ENCODE results near the gene DENND2A. TPM values are rescaled to one million over a fixed set of nuclear protein-coding genes. Genes with fewer than 3 reads are reported as not detected.
A peak's percentile ranks its signal among the peaks of the same experiment; 100 is the strongest.

DENND2A gene
- total RNA-seq, 1 donor from 2014 or later, result 14.4 TPM

DNA sequence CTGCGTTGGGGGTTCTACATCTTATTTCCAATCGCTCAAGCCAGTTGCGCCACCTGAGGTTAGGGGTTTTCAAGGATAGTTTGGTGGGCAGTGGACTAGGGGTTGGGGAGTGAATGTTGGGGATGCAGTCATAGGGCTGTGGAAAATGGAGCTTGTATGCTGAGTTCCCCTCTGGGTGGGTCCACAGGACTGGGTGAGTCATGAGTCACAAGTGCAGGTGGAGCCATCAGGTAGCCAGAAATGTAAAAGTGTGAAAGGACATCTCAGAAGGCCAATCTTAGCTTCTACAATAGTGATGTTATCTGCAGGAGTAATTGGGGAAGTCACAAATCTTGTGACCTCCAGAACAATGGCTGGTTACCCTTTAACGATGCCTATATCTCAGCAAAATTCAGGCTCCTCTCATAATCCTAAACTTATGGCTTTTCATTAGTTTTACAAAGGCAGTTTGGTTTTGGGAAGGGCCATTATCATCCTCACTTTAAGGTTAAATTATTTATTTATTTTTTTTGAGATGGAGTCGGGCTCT lies 143.3 kb downstream of the DENND2A start:
- no peak for ATAC-seq
- intact Hi-C loops (cut with micrococcal nuclease), result no loop called here
- no peak for DNase-seq

DNA sequence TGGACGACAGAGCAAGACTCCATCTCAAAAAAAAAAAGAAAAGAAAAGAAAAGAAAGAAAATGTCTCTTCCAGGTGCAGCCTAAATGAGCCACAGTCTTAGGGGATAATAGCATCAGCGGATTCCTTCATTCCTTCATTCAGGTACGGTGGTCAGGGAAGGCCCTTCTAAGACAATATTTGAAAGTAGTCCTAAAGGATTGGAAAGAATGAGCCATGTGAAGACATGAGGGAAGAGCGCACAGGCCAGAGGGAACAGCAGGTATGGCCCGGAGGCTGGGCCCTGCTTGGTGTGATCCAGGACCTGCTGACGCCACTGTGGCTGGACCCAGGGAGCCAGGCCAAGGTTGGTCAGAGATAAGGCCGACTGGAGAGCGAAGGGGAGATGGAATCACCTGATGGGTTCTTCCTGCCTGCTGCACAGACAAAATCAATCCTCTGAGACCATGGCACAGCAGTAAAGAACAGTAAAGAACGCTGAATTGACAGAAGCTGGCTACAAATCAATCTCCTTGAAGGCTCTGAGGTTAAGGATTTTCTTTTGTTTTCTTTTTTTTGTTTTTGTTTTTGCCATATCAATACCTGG lies 145.0 kb downstream of the DENND2A start:
- no peak for DNase-seq
- intact Hi-C loops (cut with micrococcal nuclease), result no loop called here
- no peak for ATAC-seq

DNA sequence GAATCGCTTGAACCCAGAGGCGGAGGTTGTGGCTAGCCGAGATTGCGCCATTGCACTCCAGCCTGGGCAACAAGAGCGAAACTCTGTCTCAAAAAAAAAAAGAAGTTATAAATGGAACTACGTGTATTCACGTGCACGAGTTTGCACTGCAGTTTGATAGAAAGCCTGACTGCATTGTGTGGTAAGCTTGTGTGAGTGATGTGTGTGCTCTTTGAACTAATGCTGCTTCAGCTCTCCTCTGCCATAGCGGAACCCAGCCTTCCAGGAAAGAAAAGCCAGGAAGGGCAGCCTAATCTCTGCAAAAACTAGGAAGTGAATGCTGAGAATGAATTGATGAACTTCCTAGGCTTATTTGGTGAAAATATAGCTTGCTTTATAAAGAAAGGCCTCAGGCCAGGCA lies 145.7 kb downstream of the DENND2A start:
- intact Hi-C loops (cut with micrococcal nuclease), result no loop called here
- DNase-seq (no peak), ATAC-seq (no peak)

DNA sequence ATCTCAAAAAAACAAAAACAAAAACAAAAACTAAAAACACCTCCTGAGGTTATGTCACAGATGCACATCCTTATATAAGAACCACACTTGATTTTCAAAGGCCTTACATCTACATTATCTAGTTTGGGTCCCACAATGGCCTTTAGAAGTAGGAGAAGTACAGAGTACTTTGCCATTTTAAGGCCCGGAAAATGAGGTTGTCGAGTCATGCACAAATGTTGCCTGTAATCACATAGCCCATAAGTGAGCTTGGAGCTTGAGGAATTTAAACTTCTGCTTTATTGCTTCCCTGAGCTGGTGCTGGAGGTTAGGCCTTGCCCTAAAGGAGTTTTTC lies 151.6 kb downstream of the DENND2A start:
- intact Hi-C loops (cut with micrococcal nuclease), result no loop called here
- DNase-seq, result no peak
- no peak for ATAC-seq

DNA sequence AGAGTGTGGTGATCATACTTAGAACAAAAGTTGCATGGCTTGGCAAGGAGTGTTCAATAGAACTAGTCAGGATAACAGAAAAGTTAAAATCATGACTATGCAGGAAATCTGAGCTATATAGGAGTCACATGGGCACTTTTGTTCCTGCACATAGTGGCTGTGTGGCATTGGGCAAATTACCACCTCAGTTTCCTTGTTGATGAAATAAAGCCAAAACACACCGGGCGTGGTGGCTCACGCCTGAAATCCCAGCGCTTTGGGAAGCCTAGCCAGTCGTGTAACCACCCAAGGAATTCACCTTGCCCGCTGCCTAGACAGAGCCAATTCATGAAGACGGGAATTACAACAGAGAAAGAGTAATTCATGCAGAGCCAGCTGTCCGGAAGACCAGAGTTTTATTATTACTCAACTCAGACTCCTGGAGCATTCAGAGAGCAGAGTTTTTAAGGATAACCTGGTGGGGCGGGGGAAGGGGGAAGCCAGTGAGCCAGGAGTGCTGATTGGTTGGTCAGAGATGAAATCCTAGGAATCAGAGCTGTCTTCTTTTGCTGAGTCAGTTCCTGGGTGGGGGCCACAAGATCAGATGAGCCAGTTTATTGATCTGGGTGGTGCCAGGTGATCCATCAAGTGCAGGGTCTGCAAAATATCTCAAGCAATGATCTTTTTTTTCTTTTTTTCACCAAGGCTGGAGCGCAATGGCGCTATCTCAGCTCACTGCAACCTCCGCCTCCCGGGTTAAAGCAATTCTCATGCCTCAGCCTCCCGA lies 154.9 kb downstream of the DENND2A start:
- intact Hi-C loops (cut with micrococcal nuclease), result no loop called here
- ATAC-seq, result no peak
- DNase-seq, result no peak

DNA sequence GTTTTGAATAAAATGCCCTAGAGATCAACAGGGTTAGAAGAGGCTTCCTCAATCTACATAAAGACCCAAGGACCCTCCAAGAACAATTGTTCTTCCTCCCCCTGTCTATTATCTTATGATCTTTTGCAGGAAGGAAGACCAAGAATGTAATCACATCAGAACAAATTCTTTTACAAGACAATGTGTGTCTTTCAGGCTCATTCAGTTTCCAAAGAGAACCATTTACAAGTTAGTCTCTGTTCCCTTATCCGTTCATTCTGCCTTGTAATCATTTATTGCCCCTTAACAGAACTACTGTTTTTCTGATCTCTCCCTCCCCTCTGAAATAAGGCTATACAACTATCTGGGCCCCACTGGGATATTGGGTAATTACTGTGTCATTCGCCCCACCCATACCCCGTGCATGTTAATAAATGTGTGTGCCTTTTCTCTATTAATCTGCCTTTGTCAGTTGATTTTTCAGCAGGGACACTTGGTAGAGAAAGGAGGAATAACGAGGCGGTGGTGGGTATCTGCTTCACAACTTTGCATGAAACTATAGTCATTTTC lies 155.6 kb downstream of the DENND2A start:
- ATAC-seq, result no peak
- intact Hi-C loops (cut with micrococcal nuclease), result no loop called here
- no peak for DNase-seq

DNA sequence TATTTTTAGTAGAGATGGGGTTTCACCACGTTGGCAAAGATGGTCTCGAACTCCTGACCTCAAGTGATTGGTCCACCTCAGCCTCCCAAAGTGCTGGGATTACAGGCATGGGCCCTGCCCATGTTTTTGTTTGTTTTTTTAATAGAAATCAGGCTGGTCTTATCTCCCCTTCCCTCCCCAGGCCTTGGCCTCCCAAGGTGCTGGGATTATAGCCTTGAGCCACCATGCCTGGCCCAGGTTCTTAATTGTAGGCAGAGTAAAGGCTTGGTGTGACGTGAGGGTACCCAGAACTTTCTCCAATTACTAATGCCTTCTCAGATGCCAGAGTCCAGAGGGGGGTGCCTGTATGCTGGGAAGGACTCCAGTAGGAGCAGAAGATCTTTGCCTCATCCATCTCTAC lies 156.1 kb downstream of the DENND2A start:
- ATAC-seq (no peak), DNase-seq (no peak)
- intact Hi-C loops (cut with micrococcal nuclease), result no loop called here

DNA sequence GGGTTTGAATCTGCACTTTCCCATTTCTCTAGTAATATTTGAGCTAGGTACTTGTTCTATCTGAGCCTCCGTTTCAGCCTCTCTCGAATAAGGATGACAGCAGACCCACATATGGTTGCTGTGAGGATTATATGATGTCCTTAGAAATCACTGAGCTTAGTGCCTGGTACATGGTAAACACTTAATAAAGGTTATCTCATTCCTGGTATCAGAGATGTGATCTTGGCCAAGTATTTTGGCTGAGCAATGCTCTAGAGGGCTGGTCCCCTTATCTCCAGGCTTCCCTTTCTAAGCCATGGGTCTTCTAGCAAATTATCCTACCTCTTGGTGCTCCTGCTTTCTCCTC lies 160.9 kb downstream of the DENND2A start:
- intact Hi-C loops (cut with micrococcal nuclease), result no loop called here
- DNase-seq, result no peak
- ATAC-seq, result no peak

DNA sequence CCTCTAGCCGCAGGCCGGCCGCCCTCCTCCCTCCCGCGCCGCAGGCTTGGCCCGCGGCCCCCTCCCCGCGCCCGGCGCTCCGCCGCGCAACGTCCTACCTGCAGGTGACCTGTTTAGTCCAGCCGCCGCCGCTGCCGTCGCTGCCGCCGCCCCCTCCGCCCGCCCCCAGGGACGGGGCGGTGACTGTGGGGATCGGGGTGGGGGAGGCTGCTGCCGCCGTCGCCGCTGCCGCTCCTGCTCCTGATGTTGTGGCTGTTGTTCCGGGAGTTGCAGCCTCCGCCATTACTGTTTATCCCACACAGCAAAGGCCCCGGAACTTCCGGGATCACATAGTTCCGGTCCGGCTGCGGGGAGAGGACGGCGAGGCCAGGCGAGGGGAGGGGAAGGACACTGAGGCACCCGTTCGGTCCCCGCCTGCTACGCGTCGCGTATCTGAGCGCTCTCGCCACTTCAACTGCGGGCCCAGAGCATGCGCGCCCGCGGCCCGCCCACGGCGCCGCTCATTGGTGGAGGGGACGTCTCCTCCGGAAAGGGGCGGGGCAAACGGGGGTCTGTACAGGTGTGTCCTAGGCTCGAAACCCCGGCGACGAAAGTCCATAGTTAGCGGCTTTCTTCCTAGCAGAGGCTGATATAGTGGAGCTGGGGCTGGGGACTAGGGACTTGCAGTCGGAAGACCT lies 161.4 kb downstream of the DENND2A start, which contains the start of gene MKRN1:
MKRN1 (minus strand) TSS at position 444 of the 677 bp plus-strand sequence; CDS start at position 283, 161 bp downstream.
- intact Hi-C loops (cut with micrococcal nuclease), result no loop called here
- DNase-seq (peak; percentile 96), ATAC-seq (peak; percentile 98)

DNA sequence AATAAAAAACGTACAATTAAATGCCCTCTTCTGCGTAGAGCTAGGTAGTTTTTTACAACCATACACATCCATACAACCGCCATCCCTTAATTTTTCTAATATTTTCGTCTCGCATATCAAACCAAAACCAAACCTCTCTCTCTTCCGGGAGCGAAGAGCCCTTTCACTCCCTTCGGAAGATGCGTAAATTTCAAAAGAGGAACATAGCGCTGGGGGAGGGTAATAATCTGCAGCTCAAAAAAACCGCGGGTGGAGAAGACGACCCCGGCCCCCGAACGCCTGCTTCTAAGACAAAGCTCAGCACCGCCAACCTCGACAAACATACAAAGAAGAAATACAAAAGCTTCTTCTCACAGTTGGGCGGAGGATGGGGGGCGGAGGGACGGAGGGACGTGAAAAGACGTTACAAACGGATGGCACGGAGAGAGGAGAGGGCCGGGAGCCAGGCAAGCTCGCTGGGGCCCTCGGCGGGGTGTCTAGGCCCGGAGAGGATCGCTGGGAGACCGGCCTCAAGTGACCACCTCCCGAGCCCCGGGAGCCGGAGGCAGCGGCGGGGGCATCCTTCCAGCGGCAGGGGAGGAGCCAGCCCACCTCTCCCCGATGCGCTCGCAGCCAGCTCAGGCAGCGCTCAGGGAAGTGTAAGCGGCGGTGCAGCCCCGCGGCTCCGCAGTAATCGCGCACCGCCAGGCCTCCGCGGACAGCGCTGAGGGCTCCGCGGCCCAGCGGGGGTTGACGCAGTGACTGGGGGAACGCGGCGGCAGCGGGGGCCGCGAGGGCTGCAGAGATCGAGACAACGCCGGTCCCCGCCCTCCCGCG lies 162.2 kb downstream of the DENND2A start:
- ATAC-seq (peak; percentile 30), DNase-seq (no peak)
- intact Hi-C loops (cut with micrococcal nuclease), result no loop called here

DNA sequence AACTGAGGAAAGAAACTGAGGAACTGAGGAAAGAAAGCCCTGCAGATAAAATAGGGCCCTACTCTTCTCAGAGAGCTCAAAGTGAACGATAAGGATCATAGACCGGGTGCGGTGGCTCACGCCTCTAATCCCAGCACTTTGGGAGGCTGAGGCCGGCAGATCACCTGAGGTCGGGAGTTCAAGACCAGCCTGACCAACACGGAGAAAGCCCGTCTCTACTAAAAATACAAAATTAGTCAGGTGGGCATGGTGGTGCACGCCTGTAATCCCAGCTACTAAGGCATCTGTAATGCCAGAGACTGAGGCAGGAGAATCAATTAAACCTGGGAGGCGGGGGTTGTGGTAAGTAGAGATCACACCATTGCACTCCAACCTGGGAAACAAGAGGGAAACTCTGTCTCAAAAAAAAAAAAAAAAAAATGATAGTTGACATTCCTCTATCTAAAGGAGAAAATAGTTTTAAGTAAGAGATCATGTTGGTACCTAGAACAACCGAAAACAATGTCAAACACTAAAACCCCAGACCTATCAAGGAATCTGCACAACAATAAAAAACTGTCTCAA lies 163.8 kb downstream of the DENND2A start:
- DNase-seq (no peak), ATAC-seq (no peak)
- intact Hi-C loops (cut with micrococcal nuclease), result no loop called here

DNA sequence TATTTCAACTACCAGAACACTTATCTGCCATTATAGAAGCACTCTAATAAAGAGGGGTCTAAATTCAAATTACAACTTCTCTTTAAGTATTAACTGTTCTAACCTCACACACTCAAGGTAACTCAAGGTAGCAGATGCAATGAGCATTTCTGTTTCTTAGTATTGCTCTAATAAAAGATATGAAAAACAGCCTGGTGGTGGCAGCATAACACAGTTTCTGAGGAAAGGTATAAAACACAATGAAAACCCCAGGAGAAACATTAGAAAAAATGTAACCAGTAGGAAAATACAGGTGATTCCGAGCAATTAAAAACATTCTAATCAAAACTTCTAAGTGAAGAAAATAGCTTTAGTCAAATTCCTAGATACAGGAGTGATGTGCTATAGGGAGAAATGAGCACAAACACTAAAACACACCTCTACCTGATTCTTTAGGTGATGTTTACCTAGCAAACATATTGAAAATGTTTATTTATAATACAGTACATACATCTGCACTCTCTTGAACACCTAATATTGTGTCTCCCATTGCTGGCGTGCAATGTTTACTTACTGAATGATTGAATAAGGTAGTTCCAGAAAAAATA lies 164.8 kb downstream of the DENND2A start:
- intact Hi-C loops (cut with micrococcal nuclease), result no loop called here
- no peak for DNase-seq
- no peak for ATAC-seq

Other genes with a start within 250 kb of the DENND2A start
- 11.9 TPM for gene SLC37A3, start 242.3 kb downstream of the DENND2A start, total RNA-seq
- gene RAB19, start 236.8 kb downstream of the DENND2A start, total RNA-seq, result not detected
- gene MKRN1, start 161.3 kb downstream of the DENND2A start, total RNA-seq, result 118 TPM
- 10.0 TPM for gene ADCK2, start 32.1 kb upstream of the DENND2A start, total RNA-seq
- 726 TPM for gene NDUFB2, start 55.9 kb upstream of the DENND2A start, total RNA-seq